ENCODE data around the gene RAB14.

Gene RAB14

DNA sequence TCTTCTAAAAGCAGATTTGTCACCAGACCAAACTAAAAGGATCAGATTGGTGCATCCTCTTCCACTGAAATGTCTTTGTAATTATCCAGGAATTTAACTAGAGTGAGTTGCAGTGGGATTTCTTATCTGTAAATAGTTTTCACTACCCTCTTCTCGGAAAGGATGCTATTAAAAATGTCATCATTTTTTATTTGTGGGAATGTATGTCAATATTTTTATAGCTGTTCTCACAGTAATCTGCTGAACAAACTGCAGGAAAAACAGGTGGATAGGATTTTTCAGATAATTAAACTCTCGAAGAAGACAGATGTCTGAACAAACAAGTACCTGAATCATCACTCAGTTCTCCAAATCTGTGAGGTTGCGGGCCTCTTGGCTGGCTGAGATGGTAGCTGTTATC is 62.7 kb downstream of the RAB14 start:
- TF ChIP-seq GATA2 (IDR thresholded peaks at IDR 0.05; ENCODE audit: low read depth, low read length) = no peak
- TF ChIP-seq GATA3 (IDR thresholded peaks at IDR 0.05; ENCODE audit: low read depth, low read length) = no peak

DNA sequence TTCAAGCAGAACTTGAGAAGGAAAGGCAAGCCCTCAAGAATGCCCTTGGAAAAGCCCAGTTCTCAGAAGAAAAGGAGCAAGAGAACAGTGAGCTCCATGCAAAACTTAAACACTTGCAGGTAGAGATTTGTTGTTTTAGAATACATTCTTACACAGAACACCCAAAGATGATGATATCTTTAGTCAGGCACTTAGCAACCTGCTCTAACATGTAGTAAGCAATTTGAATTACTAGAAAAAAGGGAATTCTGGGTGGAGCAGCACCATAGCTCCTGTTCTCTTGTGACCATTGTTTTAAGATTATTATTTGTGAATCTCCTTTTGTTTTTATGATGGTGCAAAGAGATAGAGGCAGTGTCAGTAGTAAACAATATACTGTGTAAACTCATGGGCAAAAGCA is 63.1 kb downstream of the RAB14 start:
- no peak for TF ChIP-seq GATA3 (IDR thresholded peaks at IDR 0.05; ENCODE audit: low read depth, low read length)
- TF ChIP-seq GATA2 (IDR thresholded peaks at IDR 0.05; ENCODE audit: low read depth, low read length) = no peak

DNA sequence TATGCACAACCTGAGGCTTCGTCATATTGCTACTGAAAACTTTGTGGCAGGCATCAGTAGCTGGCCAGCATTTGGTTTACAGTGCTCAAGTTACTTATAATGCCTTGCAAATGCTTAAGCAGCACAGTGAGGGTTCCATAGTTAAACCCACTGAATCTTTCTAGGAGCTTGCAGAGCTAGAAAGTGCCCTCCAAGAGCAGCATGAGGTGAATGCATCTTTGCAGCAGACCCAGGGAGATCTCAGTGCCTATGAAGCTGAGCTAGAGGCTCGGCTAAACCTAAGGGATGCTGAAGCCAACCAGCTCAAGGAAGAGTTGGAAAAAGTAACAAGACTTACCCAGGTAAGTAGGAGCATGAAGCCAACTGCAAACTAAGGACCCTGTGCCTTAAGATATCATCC is 66.0 kb downstream of the RAB14 start:
- no peak for TF ChIP-seq GATA3 (IDR thresholded peaks at IDR 0.05; ENCODE audit: low read depth, low read length)
- TF ChIP-seq GATA2 (IDR thresholded peaks at IDR 0.05; ENCODE audit: low read depth, low read length) = no peak

DNA sequence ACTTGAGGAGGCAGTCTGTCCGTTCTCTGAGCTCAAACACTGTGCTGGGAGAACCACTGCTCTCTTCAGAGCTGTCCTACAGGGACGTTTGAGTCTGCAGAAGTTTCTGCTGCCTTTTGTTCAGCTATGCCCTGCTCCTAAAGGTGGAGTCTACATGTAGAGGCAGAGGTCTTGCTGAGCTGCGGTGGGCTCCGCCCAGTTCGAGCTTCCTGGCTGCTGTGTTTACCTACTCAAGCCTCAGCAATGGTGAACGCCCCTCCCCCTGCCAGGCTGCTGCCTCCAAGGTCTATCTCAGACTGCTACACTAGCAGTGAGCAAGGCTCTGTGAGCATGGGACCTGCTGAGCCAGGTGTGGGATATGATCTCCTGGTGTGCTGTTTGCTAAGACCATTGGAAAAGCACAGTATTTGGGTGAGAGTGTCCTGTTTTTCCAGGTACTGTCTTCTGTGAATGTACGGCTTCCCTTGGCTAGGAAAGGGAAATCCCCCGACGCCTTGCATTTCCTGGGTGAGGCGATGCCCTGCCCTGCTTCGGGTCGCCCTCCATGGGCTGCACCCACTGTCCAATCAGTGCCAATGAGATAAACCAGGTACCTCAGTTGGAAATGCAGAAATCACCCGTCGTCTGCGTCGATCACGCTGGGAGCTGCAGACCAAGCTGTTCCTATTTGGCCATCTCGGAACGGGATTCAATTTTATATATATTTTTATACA is 68.4 kb downstream of the RAB14 start:
- TF ChIP-seq GATA2 (IDR thresholded peaks at IDR 0.05; ENCODE audit: low read depth, low read length) = no peak
- no peak for TF ChIP-seq GATA3 (IDR thresholded peaks at IDR 0.05; ENCODE audit: low read depth, low read length)

Data from SH-SY5Y (cell line).